ENCODE data around the gene TGFB1I1. TPM values are rescaled to one million over a fixed set of nuclear protein-coding genes. Genes with fewer than 3 reads are reported as not detected.

Gene TGFB1I1
- total RNA-seq, 2 donors from 2014 or later: 7.5 to 10.0 TPM

- peaks cover 91% of the 10 kb centered on the region for H3K27me3 Mint-ChIP-seq (ENCODE audit: insufficient read depth)
- 45 to 53% methylated on average over 4 to 14 of the region's 14 CpGs for whole genome bisulfite sequencing, 2 experiments (ENCODE audit: insufficient coverage in 1 of 2, insufficient read length in 1 of 2)
- H3K4me3 ChIP-seq (ENCODE audit: low read length): no peak overlapping the region
- no peak overlapping the region for H3K27ac Mint-ChIP-seq
- no peak overlapping the region for H3K9ac ChIP-seq (ENCODE audit: extremely low read depth, low read length, poor library complexity, severe bottlenecking)
- peaks cover 3% of the 10 kb centered on the region for H3K36me3 Mint-ChIP-seq (ENCODE audit: low read depth)
- DNase-seq: peak; percentile 79
- no peaks in the 10 kb centered on the region for H3K4me1 ChIP-seq (ENCODE audit: control insufficient read depth, insufficient read depth, low read length)
- no peaks in the 10 kb centered on the region for H3K9me3 ChIP-seq (ENCODE audit: control insufficient read depth, low read length)
- H3K4me1 Mint-ChIP-seq: peaks cover 11% of the 10 kb centered on the region
- no peaks in the 10 kb centered on the region for H3K36me3 ChIP-seq (ENCODE audit: control insufficient read depth, insufficient read depth, low read length)
- H3K4me3 Mint-ChIP-seq: no peak overlapping the region
- TF ChIP-seq, protein P1, sequence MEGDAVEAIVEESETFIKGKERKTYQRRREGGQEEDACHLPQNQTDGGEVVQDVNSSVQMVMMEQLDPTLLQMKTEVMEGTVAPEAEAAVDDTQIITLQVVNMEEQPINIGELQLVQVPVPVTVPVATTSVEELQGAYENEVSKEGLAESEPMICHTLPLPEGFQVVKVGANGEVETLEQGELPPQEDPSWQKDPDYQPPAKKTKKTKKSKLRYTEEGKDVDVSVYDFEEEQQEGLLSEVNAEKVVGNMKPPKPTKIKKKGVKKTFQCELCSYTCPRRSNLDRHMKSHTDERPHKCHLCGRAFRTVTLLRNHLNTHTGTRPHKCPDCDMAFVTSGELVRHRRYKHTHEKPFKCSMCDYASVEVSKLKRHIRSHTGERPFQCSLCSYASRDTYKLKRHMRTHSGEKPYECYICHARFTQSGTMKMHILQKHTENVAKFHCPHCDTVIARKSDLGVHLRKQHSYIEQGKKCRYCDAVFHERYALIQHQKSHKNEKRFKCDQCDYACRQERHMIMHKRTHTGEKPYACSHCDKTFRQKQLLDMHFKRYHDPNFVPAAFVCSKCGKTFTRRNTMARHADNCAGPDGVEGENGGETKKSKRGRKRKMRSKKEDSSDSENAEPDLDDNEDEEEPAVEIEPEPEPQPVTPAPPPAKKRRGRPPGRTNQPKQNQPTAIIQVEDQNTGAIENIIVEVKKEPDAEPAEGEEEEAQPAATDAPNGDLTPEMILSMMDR (conservative IDR thresholded peaks at IDR 0.05): no peak
- H3K9me3 Mint-ChIP-seq: no peaks in the 10 kb centered on the region
- no peak overlapping the region for H3K27ac ChIP-seq (ENCODE audit: low read depth, low read length)
- peaks cover 55% of the 10 kb centered on the region for H3K27me3 ChIP-seq (ENCODE audit: control insufficient read depth, insufficient read depth, low read length, poor library complexity, severe bottlenecking)
Observed at GRCh38 chr16:31484491-31485171, 12.7 kb downstream of the TGFB1I1 start.

DNA sequence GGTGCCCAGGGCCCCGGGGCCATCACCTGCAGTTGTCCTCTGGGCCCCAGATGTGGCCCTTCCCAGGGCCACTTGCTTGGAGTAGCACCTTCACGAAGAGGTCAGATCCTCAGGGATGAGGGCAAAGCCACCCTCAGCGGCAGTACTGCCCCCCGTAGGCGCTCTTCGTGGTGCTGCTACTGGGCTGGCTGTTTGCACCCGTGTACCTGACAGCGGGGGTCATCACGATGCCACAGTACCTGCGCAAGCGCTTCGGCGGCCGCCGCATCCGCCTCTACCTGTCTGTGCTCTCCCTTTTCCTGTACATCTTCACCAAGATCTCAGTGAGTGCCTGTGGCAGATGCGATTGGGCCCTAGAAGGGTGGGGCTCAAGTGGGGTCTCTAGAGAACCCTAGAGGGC is 13.6 kb downstream of the TGFB1I1 start:
- 89 to 92% methylated on average over 15 to 17 of the region's 17 CpGs for WGBS, 2 experiments (ENCODE audit: insufficient coverage in 1 of 2, insufficient read length in 1 of 2)
- H3K36me3 Mint-ChIP-seq (ENCODE audit: low read depth): peaks cover 7% of the 10 kb centered on the region
- Histone ChIP-seq H3K4me1 (ENCODE audit: control insufficient read depth, insufficient read depth, low read length) (no peaks in the 10 kb centered on the region), H3K27ac (ENCODE audit: low read depth, low read length) (no peak overlapping the region), H3K36me3 (ENCODE audit: control insufficient read depth, insufficient read depth, low read length) (no peaks in the 10 kb centered on the region), H3K4me3 (ENCODE audit: low read length) (no peak overlapping the region), H3K27me3 (ENCODE audit: control insufficient read depth, insufficient read depth, low read length, poor library complexity, severe bottlenecking) (peaks cover 55% of the 10 kb centered on the region), H3K9me3 (ENCODE audit: control insufficient read depth, low read length) (no peaks in the 10 kb centered on the region), H3K9ac (ENCODE audit: extremely low read depth, low read length, poor library complexity, severe bottlenecking) (no peak overlapping the region)
- no peak overlapping the region for H3K4me3 Mint-ChIP-seq
- no peaks in the 10 kb centered on the region for H3K9me3 Mint-ChIP-seq
- H3K27me3 Mint-ChIP-seq (ENCODE audit: insufficient read depth): peaks cover 86% of the 10 kb centered on the region
- TF ChIP-seq, protein P1 (conservative IDR thresholded peaks at IDR 0.05): no peak
- peaks cover 11% of the 10 kb centered on the region for H3K4me1 Mint-ChIP-seq
- H3K27ac Mint-ChIP-seq: no peak overlapping the region
- no peak for DNase-seq

DNA sequence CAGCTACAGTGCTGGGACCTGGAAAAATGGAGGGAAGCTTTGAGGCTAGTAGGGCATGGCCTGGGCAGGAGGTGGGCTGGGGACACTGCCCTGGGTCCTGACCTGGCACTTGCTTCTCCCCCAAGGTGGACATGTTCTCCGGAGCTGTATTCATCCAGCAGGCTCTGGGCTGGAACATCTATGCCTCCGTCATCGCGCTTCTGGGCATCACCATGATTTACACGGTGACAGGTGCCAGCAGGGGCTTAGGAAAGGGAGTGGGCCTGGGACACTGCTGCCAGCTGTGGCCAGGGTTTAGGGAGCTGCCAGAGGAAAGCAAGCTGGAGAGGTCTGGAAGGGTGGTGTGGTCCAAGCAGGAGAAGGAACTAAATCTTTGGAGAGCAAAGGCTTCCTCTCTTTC is 14.1 kb downstream of the TGFB1I1 start:
- H3K9me3 ChIP-seq (ENCODE audit: control insufficient read depth, low read length): no peaks in the 10 kb centered on the region
- no peak overlapping the region for H3K4me3 Mint-ChIP-seq
- H3K27me3 ChIP-seq (ENCODE audit: control insufficient read depth, insufficient read depth, low read length, poor library complexity, severe bottlenecking): peaks cover 55% of the 10 kb centered on the region

More for the DNA sequence above, 14.1 kb downstream of the TGFB1I1 start:
- TF ChIP-seq, protein P1 (conservative IDR thresholded peaks at IDR 0.05): no peak
- Mint-ChIP-seq H3K27ac (no peak overlapping the region), H3K4me1 (peaks cover 11% of the 10 kb centered on the region), H3K27me3 (ENCODE audit: insufficient read depth) (peaks cover 81% of the 10 kb centered on the region), H3K9me3 (no peaks in the 10 kb centered on the region), H3K36me3 (ENCODE audit: low read depth) (peaks cover 12% of the 10 kb centered on the region)
- no peak overlapping the region for H3K9ac ChIP-seq (ENCODE audit: extremely low read depth, low read length, poor library complexity, severe bottlenecking)
- H3K4me3 ChIP-seq (ENCODE audit: low read length): no peak overlapping the region
- H3K27ac ChIP-seq (ENCODE audit: low read depth, low read length): no peak overlapping the region
- no peaks in the 10 kb centered on the region for H3K4me1 ChIP-seq (ENCODE audit: control insufficient read depth, insufficient read depth, low read length)
- WGBS, 2 experiments (ENCODE audit: insufficient coverage in 1 of 2, insufficient read length in 1 of 2): 89 to 94% methylated on average over 4 to 5 of the region's 5 CpGs
- DNase-seq: no peak
- no peaks in the 10 kb centered on the region for H3K36me3 ChIP-seq (ENCODE audit: control insufficient read depth, insufficient read depth, low read length)
